ENCODE measurements around the gene FAM110A. TPM values are rescaled to one million over a fixed set of nuclear protein-coding genes. Genes with fewer than 3 reads are reported as not detected.

Gene FAM110A
- total RNA-seq, 4 donors from 2014 or later: 15.3 to 46.6 (median 27.1) TPM

GRCh38 chr20:829551-829950 is 4.0 kb upstream of the FAM110A start:
- H3K4me3 ChIP-seq: no peak overlapping the region
- DNase-seq: no peak
- no peaks in the 10 kb centered on the region for H3K9me3 ChIP-seq
- H3K36me3 ChIP-seq: no peaks in the 10 kb centered on the region
- TF ChIP-seq, protein P1, sequence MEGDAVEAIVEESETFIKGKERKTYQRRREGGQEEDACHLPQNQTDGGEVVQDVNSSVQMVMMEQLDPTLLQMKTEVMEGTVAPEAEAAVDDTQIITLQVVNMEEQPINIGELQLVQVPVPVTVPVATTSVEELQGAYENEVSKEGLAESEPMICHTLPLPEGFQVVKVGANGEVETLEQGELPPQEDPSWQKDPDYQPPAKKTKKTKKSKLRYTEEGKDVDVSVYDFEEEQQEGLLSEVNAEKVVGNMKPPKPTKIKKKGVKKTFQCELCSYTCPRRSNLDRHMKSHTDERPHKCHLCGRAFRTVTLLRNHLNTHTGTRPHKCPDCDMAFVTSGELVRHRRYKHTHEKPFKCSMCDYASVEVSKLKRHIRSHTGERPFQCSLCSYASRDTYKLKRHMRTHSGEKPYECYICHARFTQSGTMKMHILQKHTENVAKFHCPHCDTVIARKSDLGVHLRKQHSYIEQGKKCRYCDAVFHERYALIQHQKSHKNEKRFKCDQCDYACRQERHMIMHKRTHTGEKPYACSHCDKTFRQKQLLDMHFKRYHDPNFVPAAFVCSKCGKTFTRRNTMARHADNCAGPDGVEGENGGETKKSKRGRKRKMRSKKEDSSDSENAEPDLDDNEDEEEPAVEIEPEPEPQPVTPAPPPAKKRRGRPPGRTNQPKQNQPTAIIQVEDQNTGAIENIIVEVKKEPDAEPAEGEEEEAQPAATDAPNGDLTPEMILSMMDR (IDR thresholded peaks at IDR 0.05): no peak
- TF ChIP-seq POLR2A (IDR thresholded peaks at IDR 0.05): no peak
- peaks cover 4 to 24% (median 5%) of the 10 kb centered on the region in 3 donors for H3K4me1 ChIP-seq
- no peak overlapping the region for H3K27ac ChIP-seq
- intact Hi-C loops (cut with DNase I): no loop called here
- no peaks in the 10 kb centered on the region for H3K27me3 ChIP-seq
- WGBS, 2 donors: 92 to 96% methylated on average over 2 of the region's 2 CpGs

DNA sequence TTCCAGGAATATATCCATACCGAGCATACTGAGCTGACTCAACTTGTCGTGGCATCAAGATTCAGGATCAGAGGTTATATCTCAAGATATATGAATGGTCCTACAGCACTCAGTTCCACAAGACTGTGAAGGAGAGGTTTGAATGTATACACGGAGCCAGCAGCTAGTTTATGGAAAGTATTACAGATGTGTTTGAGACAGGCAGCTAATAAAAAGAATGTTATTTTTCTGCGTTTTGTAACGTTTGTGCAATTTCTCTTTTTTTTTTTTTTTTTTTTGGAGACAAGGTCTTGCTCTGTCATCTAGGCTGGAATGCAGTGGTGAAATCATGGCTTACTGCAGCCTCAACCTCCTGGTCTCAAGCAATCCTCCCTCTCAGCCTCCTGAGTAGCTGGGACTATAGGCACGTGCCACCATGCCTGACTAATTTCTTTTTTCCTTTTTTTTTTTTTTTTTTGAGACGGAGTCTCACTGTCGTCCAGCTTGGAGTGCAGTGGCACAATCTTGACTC is 3.4 kb upstream of the FAM110A start:
- intact Hi-C loops (cut with DNase I): no loop called here
- peaks cover 9 to 29% (median 9%) of the 10 kb centered on the region in 3 donors for H3K4me1 ChIP-seq
- no peak overlapping the region for H3K27ac ChIP-seq
- no peak overlapping the region for H3K4me3 ChIP-seq
- TF ChIP-seq, protein P1 (IDR thresholded peaks at IDR 0.05): no peak
- no peak for TF ChIP-seq POLR2A (IDR thresholded peaks at IDR 0.05)
- H3K9me3 ChIP-seq: no peaks in the 10 kb centered on the region
- no peak for DNase-seq
- no peaks in the 10 kb centered on the region for H3K27me3 ChIP-seq
- no peaks in the 10 kb centered on the region for H3K36me3 ChIP-seq
- WGBS, 2 donors: 67 to 73% methylated on average over 6 to 8 of the region's 8 CpGs

DNA sequence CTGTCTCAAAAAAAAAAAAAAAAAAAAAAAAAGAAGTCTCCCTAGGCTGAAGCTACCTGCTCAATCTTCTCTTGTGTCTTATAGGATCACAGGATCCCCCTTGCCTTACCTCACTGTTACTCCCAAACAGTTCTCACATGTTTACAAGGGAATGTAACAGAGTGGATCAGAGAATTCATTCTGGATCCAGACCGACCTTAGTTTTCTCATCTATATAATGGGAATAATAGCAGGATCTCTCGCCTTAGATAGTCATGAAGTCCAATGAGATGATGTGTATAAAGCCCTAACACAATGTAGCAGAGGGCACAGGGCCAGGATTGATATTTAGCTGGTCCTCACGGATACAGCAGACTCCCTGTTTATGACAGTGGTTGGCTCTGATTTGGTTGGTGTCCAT is 2.3 kb upstream of the FAM110A start:
- Histone ChIP-seq H3K36me3 (no peaks in the 10 kb centered on the region), H3K4me3 (no peak overlapping the region), H3K27ac (no peak overlapping the region), H3K9me3 (no peaks in the 10 kb centered on the region), H3K27me3 (no peaks in the 10 kb centered on the region), H3K4me1 (peaks cover 16 to 41% (median 19%) of the 10 kb centered on the region in 3 donors)
- intact Hi-C loops (cut with DNase I): no loop called here
- TF ChIP-seq, protein P1 (IDR thresholded peaks at IDR 0.05): no peak
- DNase-seq: no peak
- 81 to 84% methylated on average over 3 of the region's 3 CpGs for WGBS, 2 donors

GRCh38 chr20:831956-832355 is 1.6 kb upstream of the FAM110A start:
- Histone ChIP-seq H3K27ac (no peak overlapping the region), H3K9me3 (no peaks in the 10 kb centered on the region), H3K27me3 (no peaks in the 10 kb centered on the region), H3K4me3 (no peak overlapping the region), H3K4me1 (peaks cover 16 to 46% (median 21%) of the 10 kb centered on the region in 3 donors), H3K36me3 (no peaks in the 10 kb centered on the region)
- TF ChIP-seq POLR2A (IDR thresholded peaks at IDR 0.05): no peak
- TF ChIP-seq, protein P1 (IDR thresholded peaks at IDR 0.05): no peak
- DNase-seq: no peak
- intact Hi-C loops (cut with DNase I): no loop called here
- WGBS, 2 donors: 92 to 95% methylated on average over 3 of the region's 3 CpGs

DNA sequence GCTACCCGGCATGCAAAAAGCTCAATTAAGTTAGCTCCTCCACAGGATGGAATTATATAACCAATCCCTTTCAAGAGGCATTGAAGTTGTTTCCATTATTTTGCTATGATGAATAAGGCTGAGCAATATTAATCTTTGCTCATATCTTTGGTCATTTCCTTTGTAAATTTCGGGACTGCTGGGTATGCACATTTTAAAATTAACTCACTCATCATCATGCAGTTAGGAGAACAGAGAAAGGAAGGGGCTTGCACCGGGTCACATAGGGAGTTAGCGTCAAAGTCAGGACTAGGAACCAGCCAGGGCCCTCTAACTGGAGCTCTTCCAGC is 430 bp upstream of the FAM110A start:
- TF ChIP-seq, protein P1 (IDR thresholded peaks at IDR 0.05): no peak
- Histone ChIP-seq H3K4me1 (peaks cover 16 to 57% (median 21%) of the 10 kb centered on the region in 3 donors), H3K36me3 (no peaks in the 10 kb centered on the region), H3K27me3 (no peaks in the 10 kb centered on the region), H3K9me3 (no peaks in the 10 kb centered on the region), H3K27ac (peak overlapping the region; percentile 88 to 91 (median 88)), H3K4me3 (peak overlapping the region; percentile 71 to 93 (median 80))
- no peak for DNase-seq
- intact Hi-C loops (cut with DNase I): no loop called here
- WGBS, 2 donors: 0 to 5% methylated on average over 4 of the region's 4 CpGs
